Right hindlimb (tissue), 1 donor: ENCODE measurements around the gene ARHGEF12.
A peak's percentile ranks its signal among the peaks of the same experiment; 100 is the strongest.

Source experiments
- DNase-seq: peaks from one replicate; pipeline ENCODE4 v3.0.0-alpha.2; 2018

The ARHGEF12 gene

DNA sequence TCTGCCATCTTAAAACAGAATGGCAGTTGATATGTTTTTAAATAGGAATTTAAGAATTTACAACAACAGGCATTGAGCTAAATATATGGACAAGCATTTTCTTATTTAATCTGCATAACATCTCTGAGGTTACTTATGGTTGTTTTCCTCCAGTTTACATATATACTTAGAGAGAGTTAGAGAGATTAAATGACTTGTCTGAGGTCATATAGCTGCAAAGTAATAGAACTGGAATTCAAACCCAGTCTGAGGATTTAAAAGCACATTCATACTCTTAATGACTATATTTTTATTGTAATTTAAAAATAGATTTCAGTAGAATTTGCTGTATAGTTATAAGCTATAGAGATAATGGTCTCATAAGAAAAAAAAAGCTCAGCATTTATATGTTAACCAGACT is 93.9 kb downstream of the ARHGEF12 start:
- no peak for DNase-seq

DNA sequence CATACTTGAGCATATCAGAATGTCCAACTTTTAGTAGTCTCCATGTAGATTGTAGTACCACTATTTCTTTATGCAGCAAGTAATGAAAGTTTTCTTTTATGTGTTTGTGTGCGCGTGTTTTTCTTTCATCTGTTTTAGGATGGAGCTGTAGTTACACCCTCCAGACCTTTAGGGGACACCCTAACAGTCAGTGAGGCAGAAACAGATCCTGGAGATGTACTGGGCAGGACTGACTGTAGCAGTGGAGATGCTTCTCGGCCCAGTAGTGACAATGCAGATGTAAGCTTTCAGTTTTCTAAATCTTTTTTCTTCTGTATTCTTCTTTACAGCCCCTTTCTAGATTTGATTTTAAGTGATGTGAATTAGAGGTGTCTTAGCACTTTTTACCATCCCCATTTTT is 95.4 kb downstream of the ARHGEF12 start:
- no peak for DNase-seq

DNA sequence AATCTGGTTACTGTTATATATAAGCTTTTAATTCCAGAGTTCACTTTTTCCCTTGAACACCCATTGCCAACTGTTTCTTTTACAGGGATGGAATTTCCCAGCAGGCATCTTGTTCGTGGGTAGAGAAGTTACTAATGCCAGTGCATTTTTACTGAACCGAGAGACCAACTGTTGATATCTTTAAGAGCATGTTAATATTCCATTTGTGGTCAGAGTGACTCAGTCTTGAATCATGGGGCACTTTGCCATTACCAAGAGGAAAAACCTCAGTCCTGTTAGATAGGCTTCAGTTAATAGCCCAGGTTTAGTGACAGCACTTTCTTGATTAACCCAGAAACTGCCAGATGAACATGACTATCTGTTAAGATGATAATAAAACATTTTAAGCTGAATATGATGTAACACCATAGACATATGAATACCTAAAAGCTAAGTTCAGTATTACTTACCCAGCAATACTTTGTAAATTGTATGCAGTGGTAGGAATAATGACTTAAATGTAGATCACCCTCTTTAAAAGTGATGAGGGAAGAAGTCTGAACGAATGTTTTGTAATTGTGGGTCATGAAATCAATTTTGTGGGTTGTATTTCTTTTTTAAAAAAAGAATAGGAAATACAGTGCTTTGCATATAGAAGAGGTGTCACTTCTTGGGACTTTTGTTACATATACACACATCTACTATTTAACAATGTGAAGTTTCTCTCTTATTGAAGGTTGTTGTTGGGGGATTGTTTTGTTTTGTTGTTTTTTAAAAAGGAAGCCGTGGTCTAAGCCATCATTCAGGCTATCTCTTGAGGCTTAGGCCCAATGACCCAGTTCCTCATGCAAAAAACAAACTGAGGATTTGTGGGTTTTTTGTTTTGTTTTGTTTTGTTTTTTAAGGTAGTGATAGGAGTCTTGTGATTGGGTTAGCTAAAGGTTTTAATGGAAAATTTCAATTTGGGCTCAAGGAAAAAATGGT is 96.1 kb downstream of the ARHGEF12 start:
- peak; percentile 23 for DNase-seq

DNA sequence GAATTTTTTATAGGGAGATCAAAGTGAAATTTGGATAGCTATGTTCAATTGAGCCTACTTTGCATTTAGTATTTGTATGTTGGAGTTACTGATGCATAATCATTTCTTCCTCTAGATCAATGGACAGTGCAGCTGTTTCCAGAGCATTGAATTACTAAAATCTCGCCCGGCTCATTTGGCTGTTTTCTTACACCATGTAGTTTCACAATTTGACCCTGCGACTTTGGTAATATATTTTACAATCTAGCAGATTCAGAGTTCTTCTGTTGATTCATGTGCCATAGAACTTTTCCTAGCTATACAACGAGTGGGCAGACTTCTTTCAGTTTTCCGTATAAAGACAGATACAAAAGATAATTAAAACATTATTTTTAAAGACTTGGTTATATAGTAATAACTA is 105.4 kb downstream of the ARHGEF12 start:
- no peak for DNase-seq

DNA sequence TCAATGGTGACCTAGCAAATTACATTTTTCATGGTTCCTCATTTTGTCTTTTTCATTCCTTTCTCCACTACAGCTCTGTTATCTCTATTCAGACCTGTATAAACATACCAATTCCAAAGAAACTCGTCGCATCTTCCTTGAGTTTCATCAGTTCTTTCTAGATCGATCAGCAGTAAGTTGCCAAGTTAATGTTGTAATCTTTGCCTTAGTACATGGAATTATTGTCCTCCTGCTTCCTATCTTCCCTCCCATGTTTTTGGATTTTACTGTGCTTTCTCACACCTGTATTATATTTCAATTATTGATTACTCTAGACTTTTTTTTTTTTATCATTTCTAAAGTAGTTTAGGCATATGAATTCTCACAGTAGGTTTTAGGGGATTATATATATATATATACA is 105.8 kb downstream of the ARHGEF12 start:
- no peak for DNase-seq

DNA sequence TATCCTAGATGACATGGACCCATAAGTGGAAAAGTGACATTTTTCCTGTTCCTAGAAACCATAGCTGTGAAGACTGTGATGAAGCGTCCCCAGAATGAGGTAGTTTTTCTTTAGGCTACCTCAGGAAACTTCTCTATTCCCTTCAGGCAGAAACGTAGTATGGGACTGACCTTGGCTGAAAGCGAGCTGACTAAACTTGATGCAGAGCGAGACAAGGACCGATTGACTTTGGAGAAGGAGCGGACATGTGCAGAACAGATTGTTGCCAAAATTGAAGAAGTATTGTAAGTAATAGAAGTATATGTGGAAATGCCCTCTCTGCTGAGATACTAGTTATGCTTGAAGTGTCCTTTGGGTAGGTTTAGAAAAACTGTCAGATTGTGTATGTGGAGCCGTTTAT is 110.6 kb downstream of the ARHGEF12 start:
- no peak for DNase-seq

DNA sequence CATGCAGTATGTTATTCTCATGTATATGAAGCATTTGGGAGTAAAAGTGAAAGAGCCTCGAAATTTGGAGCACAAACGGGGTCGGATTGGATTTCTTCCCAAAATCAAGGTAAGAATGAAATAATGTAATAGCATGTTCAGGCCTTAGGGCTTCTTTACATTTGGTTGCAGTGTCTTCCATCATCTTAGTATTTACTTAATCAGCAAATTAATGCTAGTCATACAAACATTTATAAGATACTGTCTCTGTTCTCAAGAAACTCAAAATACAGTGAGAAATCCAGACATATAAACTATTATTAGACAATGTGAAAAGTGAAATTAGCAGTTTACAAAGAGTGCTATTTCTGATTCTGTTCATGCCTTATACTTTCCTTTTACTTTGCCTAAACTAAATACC is 112.0 kb downstream of the ARHGEF12 start:
- no peak for DNase-seq

DNA sequence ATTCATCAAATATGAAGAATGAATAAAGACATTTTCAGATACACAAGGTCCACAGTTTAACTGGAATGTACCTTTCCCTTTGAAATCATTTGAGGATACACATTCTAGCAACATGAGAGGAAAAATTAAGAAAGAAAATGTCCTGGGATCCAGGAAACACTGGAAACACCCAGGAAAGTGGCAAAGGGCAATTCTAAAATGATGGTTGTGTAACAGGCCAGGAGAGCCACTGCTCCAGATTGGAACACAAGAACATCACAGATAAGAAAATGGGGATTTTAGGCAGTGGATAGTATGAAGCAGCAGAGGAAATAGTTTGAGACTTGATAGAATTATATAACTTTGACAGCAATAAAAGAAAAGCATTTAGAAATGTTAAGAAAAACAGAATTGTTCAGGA is 119.3 kb downstream of the ARHGEF12 start:
- DNase-seq, result no peak

DNA sequence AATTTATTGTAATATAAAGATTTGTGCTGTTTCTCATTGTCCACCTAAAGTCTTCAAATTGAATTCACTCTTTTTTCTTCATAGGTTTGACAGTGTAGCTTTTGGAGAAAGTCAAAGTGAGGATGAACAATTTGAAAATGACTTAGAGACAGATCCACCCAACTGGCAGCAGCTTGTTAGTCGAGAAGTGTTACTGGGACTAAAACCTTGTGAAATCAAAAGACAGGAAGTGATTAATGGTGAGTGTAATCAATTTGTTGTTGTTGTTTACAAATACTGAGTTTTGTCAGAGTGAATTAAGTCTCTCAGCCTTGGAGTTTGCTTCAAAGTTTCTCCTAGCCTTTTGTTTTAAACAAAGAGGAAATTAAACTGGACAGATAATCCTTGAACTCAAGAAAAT is 121.8 kb downstream of the ARHGEF12 start:
- no peak for DNase-seq

DNA sequence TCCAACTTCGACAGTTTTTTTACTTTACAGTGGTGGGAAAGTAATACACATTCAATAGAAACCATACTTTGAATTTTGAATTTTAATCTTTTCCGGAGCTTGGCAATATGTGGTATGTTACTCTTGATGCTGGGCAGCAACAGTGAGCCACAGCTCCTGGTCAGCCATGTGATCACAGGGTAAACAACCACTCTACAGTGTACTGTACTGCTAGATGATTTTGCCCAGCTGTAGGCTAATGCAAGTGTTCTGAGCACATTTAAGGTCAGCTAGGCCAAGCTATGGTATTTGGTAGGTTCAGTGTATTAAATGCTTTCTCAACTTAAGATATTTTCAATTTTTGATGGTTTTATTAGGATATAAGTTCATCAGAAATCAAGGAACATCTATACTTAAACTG is 126.6 kb downstream of the ARHGEF12 start:
- no peak for DNase-seq

DNA sequence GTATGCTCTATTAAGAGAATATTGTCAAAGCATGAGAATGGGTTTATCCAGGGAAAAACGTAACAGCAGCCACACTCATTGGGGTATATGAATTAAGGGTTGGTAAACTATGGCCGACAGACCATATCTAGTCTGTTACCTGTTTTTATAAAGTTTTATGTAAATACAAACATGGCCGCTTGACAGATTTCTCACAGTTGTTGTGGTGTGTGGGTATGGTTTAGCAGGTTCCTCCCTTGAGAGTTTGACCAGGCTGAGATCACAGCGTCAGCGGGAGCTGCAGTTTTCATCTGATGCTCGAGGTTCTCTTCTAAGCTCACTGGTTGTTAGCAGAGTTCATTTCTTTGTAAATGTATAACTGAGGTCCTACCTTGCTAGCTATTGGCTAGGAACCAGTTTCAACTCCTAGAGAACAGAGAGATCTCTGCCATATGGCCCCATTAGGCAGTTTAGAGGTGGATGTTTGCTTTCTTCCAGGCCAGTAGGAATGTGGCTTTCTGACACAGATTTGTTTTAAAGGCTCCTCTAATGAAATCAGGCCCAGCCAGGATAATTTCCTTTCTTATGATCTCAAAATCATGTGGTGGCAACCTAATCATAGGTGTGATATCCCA is 129.8 kb downstream of the ARHGEF12 start:
- DNase-seq, result no peak

DNA sequence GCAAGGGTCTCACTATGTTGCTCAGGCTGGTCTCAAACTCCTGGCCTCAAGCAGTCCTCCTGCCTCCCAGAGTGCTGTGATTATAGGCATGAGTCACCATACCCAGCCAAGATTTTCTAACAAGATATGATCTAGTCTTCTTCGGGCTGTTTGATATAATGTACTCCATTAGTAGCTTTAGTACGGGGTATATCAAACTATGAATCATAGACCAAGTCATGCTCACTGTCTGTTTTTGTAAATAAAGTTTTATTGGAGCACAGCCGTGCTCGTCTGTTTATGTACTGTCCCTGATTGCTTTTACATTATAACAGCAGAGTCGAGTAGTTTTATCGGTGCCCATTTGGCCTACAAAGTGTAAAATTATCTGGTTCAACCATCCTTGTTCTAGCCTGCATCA is 131.4 kb downstream of the ARHGEF12 start:
- no peak for DNase-seq

DNA sequence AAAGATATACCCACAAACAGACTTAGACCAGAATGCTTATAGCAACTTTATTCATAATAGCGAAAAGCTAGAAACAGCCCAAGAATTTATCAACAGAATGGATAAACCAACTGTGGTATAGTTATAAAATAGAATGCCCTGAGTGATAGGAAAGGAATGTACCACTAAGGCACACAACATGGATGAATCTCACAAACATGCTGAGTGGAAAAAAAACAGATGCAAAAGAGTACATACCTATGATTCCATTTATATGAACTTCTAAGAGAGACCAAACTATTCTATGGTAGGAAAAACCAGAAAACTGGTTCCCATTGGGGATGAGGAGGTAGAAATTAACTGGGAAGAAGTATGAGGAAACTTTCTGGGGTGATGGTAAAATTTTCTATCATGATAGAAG is 134.9 kb downstream of the ARHGEF12 start:
- DNase-seq, result no peak

DNA sequence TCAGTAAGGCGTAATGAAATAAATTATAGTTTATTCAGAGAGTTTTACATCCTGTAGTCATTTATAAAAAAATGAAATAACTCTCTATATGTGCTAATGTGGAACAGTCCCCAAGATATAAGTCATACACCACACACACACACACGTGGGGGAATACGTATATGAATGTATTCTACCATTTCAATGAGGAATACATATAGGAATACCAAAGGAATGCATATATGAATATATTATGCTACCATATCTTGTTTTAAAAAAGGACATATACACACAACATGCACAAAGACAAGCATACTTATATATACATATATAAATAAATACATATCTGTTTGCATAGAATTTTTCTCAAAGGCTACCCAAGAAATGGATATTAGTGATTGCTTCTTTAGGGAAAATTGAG is 135.8 kb downstream of the ARHGEF12 start:
- DNase-seq, result no peak

DNA sequence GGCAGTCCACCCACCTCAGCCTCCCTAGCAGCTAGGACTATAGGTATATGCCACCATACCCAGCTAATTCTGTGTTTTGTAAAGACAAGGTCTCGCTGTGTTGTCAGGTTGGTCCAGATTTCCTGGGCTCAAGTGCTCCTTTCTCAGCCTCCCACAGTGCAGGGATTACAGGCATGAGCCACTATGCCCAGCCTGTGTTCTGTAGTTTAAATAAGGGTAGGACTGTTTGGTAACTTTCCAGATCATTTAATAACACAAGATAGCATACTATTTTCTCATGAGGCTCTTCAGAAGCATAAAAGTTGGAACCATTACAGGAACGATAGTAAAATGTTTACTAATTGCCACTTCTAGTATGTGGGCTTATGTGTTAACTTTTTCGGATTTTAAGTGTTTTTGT is 137.3 kb downstream of the ARHGEF12 start:
- no peak for DNase-seq

DNA sequence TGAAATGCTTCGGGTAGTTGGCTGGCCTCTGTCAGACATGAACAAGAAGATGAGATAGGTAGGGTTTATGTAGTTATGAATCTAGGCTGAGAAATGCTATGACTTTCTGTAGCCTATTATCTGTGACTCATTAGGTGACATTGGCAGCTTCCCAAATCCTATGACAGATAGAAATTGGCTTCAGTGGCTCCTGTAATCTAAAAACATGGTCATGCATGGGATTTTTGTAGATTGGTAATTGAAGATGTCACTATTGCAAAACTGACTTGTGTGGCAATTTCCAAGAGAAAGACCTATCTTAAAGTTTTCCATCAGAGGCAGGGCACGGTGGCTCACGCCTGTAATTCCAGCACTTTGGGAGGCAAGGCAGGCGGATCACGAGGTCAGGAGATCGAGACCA is 145.9 kb downstream of the ARHGEF12 start:
- DNase-seq, result no peak

DNA sequence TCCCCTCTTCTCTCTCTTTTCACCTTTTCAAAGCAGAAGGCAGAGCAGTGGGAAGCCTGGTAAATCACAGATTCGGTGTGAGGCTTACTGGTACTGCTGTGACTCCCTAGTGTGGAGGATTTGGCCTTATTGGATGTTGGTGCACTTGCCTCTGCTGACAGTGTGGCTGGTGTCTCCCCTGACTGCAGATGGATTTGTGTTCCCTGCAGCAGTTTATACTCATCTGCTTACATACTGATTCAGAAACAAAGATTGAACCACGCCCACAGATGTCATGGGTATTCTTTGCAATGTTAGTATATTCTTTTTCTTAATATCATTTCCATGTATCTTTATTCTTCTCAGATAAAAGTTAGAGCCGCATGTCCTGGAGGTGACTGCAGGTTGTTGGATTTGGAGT is 148.5 kb downstream of the ARHGEF12 start:
- DNase-seq, result no peak

DNA sequence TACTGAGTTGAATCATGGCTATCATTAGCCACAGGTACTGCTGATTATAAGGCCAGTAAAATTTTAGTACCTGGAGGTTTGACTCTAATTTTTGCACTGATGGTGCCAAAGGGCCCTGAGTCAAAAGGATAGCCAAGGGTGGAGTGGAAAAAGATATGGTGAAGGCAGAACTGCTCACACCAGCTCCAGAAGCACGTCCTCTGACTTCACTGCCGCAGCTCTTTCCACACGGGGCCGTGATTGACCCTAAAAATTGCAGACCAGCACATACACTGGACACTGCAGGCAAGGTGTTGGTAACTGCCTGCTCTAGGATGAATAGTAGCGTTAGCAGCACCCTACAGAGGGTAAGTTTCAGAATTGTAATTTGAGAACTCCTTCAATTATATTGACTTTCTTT is 149.9 kb downstream of the ARHGEF12 start:
- no peak for DNase-seq

DNA sequence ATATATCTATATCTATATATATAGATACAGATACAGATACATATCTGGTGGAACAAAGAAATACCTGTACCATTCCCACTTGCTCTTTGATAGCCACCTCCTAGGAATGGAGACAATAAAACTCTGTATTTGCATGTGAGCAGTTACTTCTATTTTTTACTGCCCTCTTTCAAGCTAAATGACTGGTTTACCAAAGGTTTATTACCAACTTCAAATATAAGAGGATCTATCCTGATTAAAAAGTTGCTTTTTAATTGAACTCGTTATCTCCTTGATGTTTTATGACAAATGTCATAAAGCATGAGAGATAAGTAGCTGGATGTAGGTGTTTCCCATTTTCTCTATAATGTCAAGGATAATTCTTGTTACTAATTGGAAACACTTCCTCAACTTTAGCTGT is 153.6 kb downstream of the ARHGEF12 start:
- DNase-seq, result no peak

DNA sequence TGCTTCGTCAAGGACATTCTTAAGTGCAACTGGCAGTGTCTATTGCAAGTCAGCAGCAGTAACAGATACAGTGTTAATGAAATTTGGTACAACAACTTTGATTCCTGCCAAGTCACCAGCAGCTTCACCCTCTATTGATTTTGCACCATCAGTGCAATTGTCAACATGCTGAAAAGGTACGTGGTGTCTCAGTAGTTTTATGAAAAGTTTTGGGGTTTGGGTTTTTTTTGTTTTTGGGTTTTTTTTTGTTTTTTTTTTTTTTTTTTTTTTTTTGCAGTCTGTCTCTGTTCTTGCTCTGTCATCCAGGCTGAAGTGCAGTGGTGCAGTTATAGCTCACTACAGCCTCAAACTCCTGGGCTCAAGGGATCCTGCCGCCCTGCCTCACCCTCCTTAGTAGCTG is 156.3 kb downstream of the ARHGEF12 start:
- DNase-seq, result no peak

DNA sequence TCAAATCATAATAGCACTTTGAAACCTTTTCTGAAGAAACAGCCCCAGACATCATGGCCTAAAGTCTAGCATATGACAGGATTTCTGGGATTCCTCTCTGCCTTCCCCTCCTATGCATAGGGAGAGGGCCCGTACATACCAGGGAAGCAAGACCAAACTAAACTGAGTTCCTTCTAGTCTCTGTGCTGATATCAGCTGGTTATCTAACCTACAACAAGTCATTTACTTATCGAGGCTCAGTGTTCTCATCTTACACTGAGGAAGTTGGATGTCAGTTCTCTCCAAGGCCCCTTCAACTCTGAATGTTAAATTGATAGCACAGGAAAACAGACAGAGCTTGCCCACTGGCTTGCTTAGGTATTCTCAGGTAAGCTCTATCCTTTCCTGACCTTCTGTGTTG is 158.4 kb downstream of the ARHGEF12 start:
- DNase-seq, result no peak

DNA sequence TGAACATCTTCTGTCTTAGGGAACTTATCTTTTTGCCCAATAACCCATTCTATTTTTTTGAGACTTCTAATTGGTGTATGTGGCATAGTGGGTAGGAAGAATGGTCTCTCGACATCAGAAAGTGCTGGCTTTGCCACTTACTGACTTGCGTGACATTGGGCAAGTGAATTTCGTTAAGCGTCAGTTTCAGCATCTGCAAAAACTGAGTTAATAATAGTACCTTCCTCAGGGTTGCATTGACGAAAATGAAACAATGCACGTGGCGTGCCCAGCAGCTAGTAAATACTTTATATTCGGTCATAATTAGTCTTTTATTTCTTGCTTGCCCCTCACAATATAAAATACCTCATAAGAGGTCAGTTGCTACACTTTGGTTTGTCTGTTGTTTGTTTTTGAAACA is 162.9 kb downstream of the ARHGEF12 start:
- no peak for DNase-seq

DNA sequence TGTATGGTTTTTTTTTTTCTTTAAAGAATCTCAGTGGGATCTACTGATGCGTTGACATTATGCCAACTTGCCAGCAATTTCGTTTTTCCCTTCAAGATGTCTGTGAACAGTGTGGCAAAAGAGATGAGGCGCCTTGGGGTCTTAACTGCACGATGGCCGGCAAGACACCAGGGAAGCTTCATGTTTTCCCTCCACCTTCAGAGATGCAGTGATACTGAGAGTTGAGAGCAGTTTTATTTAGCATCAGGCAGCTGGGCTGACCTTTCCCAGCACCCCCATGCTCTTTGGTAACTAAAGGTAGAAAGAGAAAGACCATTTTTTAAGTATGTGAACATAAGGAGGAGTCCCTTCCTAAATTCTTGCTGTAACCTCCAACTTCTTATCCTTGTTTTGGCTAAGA is 163.6 kb downstream of the ARHGEF12 start:
- DNase-seq, result no peak

DNA sequence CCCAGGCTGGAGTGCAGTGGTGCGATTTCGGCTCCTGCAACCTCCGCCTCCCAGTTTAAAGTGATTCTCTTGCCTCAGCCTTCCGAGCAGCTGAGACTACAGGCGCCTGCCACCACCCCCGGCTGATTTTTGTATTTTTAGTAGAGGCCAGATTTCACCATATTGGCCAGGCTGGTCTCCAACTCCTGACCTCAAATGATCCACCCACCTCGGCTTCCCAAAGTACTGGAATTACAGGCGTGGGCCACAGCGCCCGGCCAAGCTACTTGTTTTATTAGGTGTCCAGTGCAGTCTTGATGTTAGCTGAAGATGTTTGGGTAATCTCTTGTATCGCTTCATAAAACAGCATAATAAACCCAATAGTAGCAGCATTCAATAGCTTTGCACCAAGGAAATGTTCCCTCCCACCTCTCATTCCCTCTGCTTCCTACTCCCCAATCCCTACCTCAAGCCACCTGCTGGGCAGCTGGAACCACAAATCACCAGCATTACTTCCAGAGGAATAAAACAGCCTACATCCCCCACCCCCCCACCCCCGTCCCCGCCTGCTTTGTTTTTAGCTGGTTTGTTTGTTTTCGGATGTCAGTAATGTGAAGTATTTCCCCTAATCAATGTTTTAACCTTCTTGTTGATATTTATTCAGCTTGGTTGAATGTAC is 164.3 kb downstream of the ARHGEF12 start:
- no peak for DNase-seq
